Activated effector memory CD4-positive, alpha-beta T cell treated with anti-CD3 and anti-CD28 coated beads, Interleukin-2, amount 50 U/mL, for 16 hours (primary cell): ENCODE data around the gene MRPS18C.
"Not testable (repeated sequence)": the region's sequence is repeated elsewhere in the genome, so short reads cannot be mapped to it uniquely, and the experiment has no call there.

Experiments used
- DNase-seq: peaks from one replicate; pipeline ENCODE4 v3.0.0-alpha.2; 2020

Gene MRPS18C

GRCh38 chr4:83455281-83456183, at the start of gene MRPS18C, which contains the start of gene HELQ:
TSS of gene MRPS18C (plus strand) at chr4:83456058. CDS start at chr4:83456078, 20 bp downstream.
TSS of gene HELQ (minus strand) at chr4:83455823. CDS start at chr4:83455693, 130 bp downstream.
- DNase-seq: peak; percentile 97

DNA sequence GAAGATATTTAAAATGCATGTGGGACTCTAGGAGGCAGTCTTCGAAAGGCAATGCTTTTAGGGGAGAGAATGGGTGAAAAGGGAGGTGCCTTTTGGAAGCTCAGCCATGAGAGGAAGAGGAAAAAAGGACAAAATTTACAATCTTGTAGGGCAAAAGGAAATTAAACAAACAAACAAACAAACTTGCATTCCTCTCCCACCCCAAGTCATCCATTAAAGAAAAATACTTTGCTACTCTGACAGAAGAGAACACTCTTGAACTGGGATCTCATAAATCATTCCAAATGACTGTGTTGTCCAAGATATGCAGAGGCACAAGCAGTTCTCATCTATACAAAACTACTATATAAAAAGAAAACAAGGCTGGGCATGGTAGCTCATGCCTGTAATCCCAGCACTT, 47.0 kb upstream of the MRPS18C start:
- no peak for DNase-seq

DNA sequence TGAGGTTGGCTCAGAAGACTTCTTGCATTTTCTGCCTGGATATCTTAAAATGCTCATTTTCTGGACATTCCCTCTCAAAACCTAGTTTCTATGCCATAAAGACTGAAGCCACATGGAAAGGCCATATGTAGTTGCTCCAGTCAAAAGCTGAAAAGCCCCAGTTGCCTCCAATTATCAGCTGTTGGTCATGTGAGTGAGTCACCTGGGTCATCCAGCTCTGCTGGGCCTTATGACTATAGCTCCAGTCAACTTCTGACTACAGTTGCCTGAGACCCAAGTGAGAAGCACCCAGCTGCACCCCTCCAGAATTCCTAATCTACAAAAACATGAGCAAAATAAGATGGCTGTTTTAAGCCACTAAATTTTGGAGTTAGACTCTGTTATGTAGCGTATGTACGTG, 42.2 kb upstream of the MRPS18C start:
- DNase-seq: no peak

GRCh38 chr4:83417566-83417965, 38.3 kb upstream of the MRPS18C start:
- no peak for DNase-seq

DNA sequence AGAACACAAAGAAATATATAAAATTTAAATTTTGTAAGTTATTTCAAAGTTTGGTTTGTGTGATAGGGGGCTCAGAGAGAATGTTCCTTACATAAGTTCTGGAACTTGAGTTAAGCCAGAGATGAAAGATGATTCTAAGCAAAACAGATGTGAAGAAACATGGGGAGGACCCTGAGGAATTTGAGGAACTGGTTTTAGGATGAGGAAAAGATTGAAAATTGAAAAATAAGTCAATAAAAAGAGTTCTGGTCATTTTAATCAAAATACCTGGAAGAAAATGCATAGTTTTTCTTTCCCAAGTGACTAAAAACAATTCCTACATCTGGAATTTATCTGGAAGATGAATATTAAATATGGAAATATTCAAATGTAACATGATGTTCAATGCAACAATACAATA, 37.6 kb upstream of the MRPS18C start:
- no peak for DNase-seq

- DNase-seq: no peak
Measured at GRCh38 chr4:83431200-83431599, 24.7 kb upstream of the MRPS18C start.

GRCh38 chr4:83436680-83437079, 19.2 kb upstream of the MRPS18C start:
- DNase-seq: no peak

DNA sequence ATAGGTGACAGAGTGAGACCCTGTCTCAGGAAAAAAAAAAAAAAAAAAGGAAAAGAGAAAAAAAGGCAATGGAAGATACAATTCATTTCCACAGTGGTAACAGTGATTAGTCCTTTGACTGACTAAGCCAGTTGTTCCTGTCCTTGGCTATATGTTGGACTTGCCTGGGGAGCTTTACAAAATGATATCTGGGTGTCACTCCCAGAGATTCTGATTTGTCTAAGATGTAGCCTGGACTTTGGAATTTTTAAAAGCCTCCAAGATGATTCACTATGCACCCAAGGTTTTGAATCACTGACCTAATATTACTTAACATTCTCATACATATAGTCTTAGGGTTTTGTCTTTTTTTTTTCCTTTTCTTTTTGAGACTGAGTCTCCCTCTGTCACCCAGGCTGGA, 17.1 kb upstream of the MRPS18C start:
- DNase-seq: no peak

DNA sequence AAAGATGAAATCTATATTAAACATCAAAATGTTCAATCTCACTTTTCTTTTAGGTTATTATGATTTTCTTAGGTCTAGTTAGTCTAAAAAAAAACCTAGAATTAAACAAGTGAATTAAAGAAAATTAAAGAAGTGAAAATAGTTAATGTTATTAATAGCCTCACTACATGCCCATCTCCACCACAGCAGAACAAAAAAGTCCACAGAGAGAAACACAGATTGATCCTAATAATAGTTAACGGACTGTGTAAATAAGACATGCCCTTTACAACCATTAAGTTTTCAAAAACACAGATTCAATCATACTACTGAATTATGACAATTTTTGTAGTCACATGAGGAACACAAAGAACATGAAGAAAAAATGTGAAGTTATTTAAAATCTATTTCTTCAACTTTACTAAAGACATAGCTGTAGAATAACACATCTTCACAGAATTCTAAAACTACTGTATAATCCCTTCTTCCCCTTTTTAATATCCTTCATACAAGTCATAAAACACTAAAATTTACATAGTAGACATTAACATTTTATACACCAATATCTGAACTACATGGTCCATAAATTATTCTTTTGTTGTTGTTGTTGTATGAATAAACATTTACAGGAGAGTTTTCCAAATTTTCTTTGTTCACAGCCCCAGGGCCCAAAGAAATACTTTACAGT, 15.6 kb upstream of the MRPS18C start:
- DNase-seq: no peak

DNA sequence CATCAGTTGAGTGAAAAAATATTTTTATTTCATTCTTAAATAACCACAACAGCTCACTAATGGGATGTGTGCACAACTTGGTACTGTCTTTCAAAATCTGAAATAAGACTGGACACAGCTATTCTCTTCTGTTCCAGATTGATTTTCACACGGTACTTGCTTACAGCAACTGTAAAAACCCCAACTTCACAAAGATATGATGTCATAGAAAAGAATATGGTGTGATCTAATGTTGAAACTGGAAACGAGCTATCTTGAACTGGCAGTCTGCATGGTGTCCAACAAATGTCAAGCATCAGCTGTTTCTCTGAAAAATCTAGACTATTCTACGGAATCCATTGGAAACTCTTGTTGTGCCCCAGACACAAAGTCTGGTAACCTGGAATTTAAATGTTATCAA, 15.0 kb upstream of the MRPS18C start:
- DNase-seq: no peak

DNA sequence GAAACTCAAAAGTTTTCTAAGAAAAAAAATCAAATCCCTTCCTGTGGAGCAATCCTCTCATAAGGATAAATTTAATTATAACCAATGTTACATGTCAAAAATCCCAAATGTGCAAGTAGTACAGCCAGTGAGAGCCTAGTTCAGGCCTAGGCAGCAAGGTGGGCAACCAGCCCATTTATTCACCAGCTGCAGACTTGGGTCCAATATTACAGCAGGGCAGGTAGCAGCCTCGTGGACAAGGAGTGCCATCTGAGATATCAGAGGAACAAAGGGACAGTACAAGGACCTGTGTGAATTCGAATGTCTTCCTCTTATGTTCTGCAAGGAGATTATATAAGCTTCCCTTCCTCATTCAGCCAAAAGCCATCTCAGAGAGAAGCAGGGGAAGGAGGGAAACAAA, 6.8 kb upstream of the MRPS18C start:
- no peak for DNase-seq

GRCh38 chr4:83454686-83455085, 1.2 kb upstream of the MRPS18C start:
- no peak for DNase-seq

- no peak for DNase-seq
Measured at GRCh38 chr4:83456184-83456501, 285 bp downstream of the MRPS18C start.

GRCh38 chr4:83473423-83473822, 17.6 kb downstream of the MRPS18C start:
- DNase-seq: no peak

- no peak for DNase-seq
Measured at GRCh38 chr4:83473966-83474365, 18.1 kb downstream of the MRPS18C start.

DNA sequence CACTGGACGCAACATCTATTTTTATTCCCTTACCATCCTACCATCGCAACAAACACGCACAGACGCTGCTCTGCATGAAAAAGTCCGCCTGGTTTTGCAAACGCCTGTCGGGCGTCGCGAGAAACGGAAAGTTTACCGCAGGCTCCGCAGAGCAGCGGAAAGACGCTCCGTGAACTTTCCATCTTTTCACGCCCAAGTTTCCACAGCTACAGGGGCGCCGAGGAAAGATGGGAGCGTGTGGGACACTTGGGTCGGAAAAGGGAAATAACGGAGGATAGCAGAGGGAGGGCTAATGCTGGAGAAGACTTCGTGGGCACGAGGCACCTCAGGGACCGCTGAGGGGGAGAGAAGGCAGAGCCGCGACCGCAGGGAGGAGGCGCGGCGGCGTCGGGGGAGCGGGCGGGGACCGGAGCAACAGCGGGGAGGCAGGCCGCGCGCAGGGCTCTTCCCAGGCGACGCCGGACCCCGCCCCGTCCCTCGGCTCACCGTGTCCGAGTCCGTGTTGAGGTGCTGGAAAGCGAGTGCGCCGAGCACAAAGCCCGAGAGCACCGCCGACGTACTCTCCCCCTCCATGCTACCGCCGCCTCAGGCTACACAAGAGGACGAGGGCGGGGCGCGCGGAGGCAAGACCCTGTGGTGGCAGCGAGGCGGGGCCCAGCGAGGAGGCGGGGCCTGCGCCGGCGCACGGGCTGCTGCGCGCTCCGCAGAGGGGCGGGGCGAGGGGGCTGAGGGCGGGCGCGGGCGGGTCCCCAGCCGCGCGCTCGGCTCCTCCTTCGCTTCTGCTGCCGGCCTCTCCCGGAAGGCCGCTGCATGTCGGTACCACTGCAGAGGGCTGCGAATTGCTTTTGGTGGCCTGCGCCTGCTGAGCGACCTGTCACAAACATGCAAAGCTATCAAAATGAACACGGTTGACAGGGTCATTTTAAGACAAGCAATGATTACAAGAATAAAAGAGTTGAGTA, 28.9 kb downstream of the MRPS18C start, which contains the start of gene ABRAXAS1:
Gene ABRAXAS1, minus strand, starts transcription at position 601 of the 962 bp plus-strand sequence. Its CDS starts 28 bp downstream, at position 573.
- DNase-seq: peak; percentile 98

DNA sequence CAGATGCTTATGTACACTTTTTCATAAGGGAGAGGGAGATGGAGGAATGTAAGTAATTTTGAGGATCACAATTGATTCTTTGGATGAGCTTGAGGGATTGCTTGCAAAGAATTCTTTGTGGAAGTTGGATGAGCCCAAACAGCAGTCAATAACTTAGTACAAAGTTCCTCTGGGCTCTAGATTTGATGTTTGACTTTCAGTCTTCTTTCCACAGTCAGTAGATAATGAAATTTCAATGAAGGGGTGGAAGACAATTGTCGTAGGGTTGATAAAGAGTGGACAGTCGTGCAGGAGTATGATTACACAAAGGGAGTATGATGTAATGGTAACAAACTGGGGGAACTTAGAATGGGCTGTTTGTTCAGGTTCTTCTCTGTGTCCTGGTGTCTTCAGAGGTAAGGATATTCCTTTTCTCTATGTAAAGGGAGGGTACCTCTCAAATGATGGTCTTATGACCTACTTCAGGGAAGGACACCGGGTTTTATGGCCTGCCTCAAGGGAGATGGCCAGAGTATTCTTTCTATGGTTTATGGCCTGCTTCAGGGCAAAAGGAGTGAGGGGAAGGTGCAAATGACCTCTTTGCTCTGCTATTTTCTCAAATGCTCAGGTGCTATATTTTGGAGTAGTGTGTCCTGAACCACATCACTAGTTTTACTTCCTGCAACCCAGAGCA, 30.7 kb downstream of the MRPS18C start:
- no peak for DNase-seq

DNA sequence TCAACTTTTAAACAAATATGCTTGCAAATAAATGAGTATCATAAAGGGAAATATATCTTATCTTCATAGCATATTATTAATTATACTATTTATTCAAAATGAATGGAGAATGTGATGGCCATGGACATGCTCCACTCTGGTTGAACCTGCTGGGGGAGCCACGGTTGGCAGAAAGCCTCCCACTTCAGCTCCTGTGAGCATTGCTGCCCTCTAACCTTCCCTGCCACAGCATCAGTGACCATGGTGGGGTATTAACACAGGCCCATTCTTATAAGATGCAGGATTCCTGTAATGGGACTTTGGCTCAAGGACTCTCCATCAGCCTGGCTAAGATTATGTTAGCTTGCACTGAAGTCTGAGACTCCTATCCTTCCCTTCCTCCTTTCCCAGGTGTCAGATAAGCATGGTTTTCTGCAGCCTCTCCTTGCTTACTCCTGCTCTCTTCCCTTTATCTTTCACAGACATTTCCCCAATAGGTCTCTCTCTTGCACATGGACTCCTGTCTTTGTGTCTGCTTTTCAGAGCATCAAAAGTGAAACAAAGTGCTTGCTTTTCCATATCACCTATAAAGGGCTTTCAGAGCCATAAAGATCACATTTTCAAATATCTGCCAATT, 34.0 kb downstream of the MRPS18C start:
- no peak for DNase-seq

GRCh38 chr4:83490876-83491450, 35.1 kb downstream of the MRPS18C start:
- no peak for DNase-seq

DNA sequence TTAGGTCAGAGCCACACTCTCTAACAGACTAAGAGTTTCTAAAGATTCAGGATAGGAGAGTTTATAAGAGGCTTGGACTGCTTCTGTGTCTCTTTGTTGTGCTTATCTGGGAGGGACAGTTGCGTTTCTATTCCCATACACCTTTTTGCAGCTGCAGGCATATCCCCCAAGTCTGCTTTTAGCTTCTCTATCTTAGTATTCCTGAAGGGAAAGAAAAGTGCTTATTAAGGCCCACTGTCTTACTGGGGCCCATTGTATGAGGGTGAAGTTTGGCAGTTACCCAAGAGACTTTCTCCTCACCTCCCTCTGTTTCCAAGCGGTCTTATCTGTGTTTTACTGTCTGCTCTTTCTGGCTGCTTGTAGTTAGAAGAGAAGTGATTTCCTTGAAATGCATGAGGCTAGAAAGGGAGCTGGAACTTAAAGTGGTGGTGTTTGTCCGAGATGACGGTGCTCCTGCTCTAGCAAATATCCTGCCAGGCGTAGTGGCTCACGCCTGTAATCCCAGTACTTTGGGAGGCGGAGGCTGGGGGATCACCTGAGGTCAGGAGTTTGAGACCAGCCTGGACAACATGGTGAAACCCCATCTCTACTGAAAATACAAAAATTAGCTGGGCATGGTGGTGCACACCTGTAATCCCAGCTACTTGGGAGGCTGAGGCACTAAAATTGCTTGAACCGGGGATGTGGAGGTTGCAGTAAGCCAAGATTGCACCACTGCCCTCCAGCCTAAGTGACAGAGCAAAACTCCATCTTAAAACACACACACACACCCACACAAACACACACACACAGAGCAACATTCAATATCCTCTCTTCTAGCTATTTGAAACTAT, 40.4 kb downstream of the MRPS18C start:
- not testable (repeated sequence) for DNase-seq

- no peak for DNase-seq
Measured at GRCh38 chr4:83498187-83498586, 42.3 kb downstream of the MRPS18C start.
